Erythroblast (primary cell): Measurements from ENCODE around the gene CSH1.

Source experiments
- GATA1 ChIP-seq: IDR thresholded peaks from 2 replicates; pipeline ENCODE4 v1.6.1; 2011; ENCODE audit warnings: low read depth, mild to moderate bottlenecking, control low read depth, low read length, moderate library complexity
- POLR2A ChIP-seq: IDR thresholded peaks from 2 replicates; pipeline ENCODE4 v1.6.1; 2011; ENCODE audit warnings: mild to moderate bottlenecking, low read length

DNA sequence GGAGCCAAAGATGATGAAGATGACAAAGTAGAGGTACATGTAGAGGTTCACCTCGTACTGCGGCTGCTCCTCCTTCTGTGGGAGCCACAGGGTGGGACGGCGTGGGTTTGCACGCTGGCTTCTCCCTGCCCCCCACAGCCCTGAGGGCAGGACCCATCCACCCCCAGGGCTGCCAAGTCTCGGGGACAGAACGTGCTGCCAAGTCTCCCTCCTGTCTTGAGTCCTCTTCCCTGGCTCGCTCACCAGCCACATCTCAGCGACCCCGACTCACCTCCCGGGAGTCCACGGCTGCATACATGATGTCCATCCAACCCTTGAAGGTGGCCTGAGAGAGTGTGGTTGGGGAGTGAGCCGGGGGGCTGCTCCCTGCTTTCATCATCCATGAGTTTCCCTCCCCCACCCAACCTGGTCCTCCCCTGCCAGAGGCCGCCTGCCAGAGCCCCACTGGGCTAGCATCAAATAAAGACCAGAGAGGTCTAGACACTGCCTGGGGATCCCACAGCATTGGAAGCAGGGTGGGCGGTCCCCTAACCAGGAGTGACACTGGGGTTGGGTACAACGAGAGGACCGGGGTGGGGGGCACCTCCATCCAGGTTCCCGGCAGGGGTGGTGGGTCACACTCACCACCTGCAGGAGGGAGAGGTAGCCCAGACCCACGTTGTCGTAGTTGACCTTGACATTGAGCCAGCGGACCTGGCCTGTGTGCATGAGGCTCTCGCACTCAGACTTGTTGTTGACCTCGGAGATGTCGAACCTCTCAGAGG is 48.5 kb upstream of the CSH1 start:
- TF ChIP-seq POLR2A, result no peak
- no peak for TF ChIP-seq GATA1
